ENCODE results near the gene HAND2. TPM values are rescaled to one million over a fixed set of nuclear protein-coding genes. Genes with fewer than 3 reads are reported as not detected.

HAND2 gene
- total RNA-seq, 1 donor from 2014 or later = not detected

GRCh38 chr4:173511787-173512361, 18.2 kb downstream of the HAND2 start:
- Histone ChIP-seq H3K27ac (ENCODE audit: low read depth, low read length) (no peak overlapping the region), H4K20me1 (ENCODE audit: insufficient read depth, low read length) (no peaks in the 10 kb centered on the region), H3K4me1 (ENCODE audit: insufficient read depth, low read length) (peaks cover 2% of the 10 kb centered on the region), H3K79me2 (ENCODE audit: insufficient read depth, low read length) (no peaks in the 10 kb centered on the region), H3K9ac (ENCODE audit: low read length) (no peak overlapping the region), H3K36me3 (ENCODE audit: insufficient read depth, low read length) (no peaks in the 10 kb centered on the region), H2AFZ (ENCODE audit: low read depth, low read length) (no peak overlapping the region), H3K4me3 (ENCODE audit: insufficient read depth, low read depth, low read length) (no peak overlapping the region), H3K9me3 (ENCODE audit: insufficient read depth, low read depth, low read length) (peaks cover 17% of the 10 kb centered on the region), H3K4me2 (ENCODE audit: low read length) (no peak overlapping the region), H3K27me3 (ENCODE audit: insufficient read depth, low read length) (peaks cover 85% of the 10 kb centered on the region)
- Mint-ChIP-seq H3K27ac (ENCODE audit: unreplicated experiment) (no peak overlapping the region), H3K36me3 (ENCODE audit: low read depth, unreplicated experiment) (peaks cover 4% of the 10 kb centered on the region), H3K9me3 (ENCODE audit: unreplicated experiment) (peaks cover 40% of the 10 kb centered on the region), H3K27me3 (ENCODE audit: low read depth, unreplicated experiment) (peaks cover 94% of the 10 kb centered on the region), H3K4me1 (ENCODE audit: low read depth, unreplicated experiment) (no peaks in the 10 kb centered on the region), H3K4me3 (ENCODE audit: unreplicated experiment) (no peak overlapping the region)
- DNase-seq (ENCODE audit: low read depth) = no peak
- FAIRE-seq = no peak
- no peak for TF ChIP-seq CTCF (IDR thresholded peaks at IDR 0.05; ENCODE audit: insufficient read depth, low read depth, low read length)
- no peak for TF ChIP-seq EZH2 (IDR thresholded peaks at IDR 0.05; ENCODE audit: insufficient read depth, low read length)

DNA sequence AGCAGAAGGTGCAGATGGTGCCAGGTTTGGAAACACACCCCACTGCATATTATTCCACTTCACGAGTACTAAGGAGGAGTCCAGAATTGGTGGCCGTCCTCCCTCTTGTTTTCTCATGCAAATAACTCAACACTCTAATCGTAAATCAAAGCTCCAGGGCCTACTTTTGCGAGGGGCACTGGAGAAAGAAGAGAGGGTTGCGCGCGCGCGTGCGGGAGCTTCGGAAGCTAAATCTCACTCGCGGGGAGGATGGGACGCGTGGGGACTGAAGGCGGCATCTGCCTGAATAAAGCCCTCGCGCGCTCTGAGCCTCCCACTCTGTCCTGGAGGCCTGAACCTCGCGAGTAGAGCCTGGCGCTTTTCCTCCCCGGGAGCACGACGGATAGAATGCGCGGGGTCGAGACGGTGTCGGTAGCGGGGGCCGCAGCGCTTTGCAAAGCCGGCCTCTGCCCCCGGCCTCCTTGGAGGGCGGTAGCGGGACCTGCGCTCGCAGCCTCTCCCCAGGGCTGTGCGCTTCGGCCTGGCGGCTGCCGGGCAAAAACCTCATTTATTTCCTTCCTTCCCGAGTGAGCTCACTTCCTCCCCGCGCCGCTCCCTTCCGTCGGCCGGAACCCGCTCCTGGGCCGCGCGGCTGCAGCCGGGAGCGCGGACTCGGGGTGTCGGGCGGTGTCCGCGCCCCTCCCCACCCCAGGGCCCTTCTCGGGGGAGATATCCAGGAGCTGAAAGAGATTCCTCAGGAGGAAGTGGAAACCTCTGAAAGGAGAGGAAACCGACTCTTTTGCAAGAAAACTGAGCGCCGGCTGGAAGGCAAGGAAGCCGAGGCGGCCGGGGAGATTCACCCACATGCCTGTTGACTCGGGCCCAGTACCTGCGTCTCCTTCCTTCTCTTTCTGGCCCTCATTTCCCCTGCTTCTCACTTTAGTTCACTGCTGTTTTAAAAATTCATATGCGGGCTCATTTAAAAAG, 20.7 kb downstream of the HAND2 start:
- Histone ChIP-seq H3K9ac (ENCODE audit: low read length) (no peak overlapping the region), H4K20me1 (ENCODE audit: insufficient read depth, low read length) (no peaks in the 10 kb centered on the region), H3K4me2 (ENCODE audit: low read length) (peak overlapping the region; percentile 87), H3K4me3 (ENCODE audit: insufficient read depth, low read depth, low read length) (peak overlapping the region; percentile 60), H3K9me3 (ENCODE audit: insufficient read depth, low read depth, low read length) (peaks cover 13% of the 10 kb centered on the region), H3K4me1 (ENCODE audit: insufficient read depth, low read length) (peaks cover 2% of the 10 kb centered on the region), H3K27ac (ENCODE audit: low read depth, low read length) (no peak overlapping the region), H3K79me2 (ENCODE audit: insufficient read depth, low read length) (no peaks in the 10 kb centered on the region), H3K27me3 (ENCODE audit: insufficient read depth, low read length) (peaks cover 83% of the 10 kb centered on the region), H3K36me3 (ENCODE audit: insufficient read depth, low read length) (no peaks in the 10 kb centered on the region), H2AFZ (ENCODE audit: low read depth, low read length) (peak overlapping the region; percentile 90)
- peak; percentile 9 for DNase-seq (ENCODE audit: low read depth)
- Mint-ChIP-seq H3K36me3 (ENCODE audit: low read depth, unreplicated experiment) (peaks cover 4% of the 10 kb centered on the region), H3K4me3 (ENCODE audit: unreplicated experiment) (peak overlapping the region; percentile 82), H3K9me3 (ENCODE audit: unreplicated experiment) (peaks cover 32% of the 10 kb centered on the region), H3K4me1 (ENCODE audit: low read depth, unreplicated experiment) (no peaks in the 10 kb centered on the region), H3K27ac (ENCODE audit: unreplicated experiment) (no peak overlapping the region), H3K27me3 (ENCODE audit: low read depth, unreplicated experiment) (peaks cover 94% of the 10 kb centered on the region)
- TF ChIP-seq EZH2 (IDR thresholded peaks at IDR 0.05; ENCODE audit: insufficient read depth, low read length) (peak; percentile 54), CTCF (IDR thresholded peaks at IDR 0.05; ENCODE audit: insufficient read depth, low read depth, low read length) (no peak)
- FAIRE-seq = no peak
